HG02970 (cell line): ENCODE measurements around the gene DIDO1.

ENCODE experiments used
- ATAC-seq: cut with Tn5 transposase; IDR thresholded peaks from one replicate; pipeline ENCODE4 v1.9.1; 2021; ENCODE audit warnings: mild to moderate bottlenecking, moderate library complexity, moderate number of reproducible peaks; ENCODE audit not compliant: unreplicated experiment, low FRiP score

Gene DIDO1

DNA sequence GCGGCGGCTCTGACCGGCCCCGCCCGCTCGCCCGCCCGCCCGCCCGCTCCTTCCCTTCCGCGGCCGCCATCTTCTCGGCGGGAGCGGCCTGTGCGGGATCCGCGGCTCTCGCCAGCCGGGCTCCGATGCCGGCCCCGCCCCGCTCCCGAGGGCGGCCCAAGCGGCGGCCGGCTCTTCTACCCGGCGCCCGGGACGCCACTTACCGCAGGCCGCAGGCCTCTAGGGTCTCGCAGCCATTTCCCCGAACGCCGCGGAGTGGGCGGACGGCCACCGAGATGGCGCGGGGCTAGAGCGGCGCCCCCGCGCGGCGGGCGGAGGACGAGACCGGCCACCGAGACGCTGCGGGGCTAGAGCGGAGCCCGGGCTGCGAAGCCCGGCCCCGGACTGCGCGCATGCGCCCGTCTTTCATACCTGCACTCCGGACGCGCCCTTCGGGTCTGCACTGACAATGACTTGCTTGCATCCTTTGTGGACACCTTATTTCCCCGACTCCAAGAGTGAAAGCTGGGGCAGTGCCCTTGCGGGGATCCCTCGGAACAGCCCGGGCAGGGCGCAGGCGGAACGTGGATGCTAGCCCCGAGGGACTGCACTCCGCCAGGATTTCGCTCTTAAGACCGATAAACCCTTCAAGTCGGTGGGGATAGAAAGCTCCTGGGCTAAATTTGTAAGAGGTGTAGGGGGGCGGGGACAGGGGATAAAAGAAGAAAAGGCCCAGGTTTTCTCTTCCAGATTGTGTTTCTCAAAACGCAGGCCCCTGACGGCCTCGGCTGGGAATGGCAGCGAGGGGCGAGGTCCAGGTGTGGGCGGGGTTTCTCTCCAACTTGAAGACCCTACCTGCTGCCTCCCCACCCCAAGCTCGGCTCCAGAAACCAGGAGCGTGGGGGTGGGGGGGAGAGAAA is at the start of gene DIDO1:
DIDO1 (minus strand) TSS at position 277 of the 899 bp plus-strand sequence.
- ATAC-seq = peak; percentile 72

DNA sequence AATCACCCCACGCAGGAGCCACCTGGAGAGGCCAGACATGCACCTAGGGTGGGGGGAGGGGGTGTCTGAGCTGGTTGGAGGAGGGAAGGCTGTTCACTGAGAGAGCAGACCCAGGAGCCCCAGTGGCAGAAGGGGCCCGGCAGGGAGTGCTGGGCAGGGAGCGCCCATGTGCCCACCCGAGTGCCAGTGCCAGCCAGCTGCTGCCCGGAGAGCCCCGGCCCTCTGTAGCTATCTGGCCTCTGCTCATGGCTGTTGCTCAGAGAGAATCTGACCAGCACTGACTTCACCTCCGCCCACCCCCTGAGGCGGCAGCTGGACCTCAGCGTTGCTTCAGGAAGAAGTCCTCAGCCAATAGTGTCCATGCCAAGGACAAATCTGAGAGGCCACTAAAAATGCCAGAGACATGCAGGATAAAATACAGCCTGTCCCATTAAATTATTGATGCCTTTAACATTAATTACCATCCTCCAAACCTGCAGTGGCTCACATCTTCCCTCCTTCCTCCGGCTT is 49.0 kb upstream of the DIDO1 start:
- no peak for ATAC-seq

DNA sequence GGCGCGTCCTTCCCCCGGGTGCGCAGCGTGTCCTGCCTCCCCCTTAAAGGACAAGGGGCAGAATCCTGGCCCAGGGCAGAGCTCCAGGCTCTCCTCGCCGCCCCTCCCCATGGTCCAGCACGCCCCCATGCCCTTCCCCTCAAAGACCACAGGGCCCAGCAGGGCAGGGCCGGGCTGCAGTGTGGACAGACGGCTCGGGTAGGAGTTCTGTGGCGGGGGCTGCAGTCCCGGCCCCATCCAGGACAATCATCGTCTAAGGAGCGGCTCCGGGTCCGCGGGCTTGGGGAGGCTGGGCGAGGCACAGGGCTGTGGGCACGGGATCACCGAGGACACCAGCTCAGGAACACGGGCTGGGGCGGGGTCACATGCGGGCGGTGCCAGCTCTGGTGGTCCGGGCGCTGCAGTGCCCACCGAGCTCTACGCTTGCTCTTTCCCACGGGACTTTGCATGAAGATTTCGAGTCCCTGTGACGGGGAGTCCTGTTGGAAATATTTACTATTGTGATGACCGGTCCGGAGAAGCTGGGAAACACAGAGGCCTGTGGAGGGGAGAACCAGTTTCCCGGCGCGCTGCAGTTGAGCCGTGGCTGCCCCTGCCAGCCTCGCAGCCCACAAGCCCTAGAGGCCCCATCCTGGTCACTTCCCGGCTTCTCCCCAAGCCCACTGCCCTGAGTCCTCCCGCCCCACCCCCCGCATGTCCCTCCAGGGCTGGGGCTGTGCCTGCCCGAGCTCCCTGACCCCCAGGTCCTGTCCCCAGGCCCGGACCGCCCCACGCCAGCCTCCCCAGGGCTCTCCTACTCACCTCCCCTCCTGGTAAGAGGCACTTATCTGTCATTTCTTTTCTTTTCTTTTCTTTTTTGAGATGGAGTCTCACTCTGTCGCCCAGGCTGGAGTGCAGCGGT is 46.8 kb upstream of the DIDO1 start:
- no peak for ATAC-seq

DNA sequence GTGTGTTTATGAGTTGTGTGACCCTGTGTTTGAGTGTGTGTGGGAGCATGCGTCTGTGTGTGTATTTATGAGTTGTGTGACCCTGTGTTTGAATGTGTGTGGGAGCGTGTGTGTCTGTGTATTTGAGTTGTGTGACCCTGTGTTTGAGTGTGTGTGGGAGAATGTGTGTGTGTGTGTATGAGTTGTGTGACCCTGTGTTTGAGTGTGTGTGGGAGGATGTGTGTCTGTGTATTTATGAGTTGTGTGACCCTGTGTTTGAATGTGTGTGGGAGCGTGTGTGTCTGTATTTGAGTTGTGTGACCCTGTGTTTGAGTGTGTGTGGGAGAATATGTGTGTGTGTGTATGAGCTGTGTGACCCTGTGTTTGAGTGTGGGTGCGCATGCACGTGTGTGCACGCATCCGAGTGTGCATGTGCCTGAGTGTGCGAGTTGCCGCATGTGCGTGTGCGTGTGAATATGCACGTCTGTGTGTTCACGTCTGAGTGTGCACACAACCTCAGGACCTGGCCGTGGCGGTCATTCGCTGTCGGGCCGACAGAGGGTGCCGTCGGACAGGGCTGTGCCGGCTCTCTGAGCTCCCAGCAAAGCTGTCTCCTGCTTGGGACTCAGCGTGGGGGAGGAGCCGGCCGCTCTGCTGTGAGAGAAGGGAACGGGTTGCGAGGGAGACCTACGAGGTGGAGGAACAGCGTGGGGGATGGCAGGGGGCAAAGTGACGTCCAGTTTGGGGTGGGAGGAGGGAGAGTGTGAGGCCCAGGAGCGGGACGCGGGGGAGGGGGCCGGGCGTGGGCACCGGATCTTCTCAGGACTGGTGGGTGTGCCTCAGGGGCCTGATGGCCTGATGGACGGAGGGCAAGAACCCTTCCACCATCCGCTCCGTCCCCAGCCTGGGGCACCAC is 45.9 kb upstream of the DIDO1 start:
- ATAC-seq = no peak

DNA sequence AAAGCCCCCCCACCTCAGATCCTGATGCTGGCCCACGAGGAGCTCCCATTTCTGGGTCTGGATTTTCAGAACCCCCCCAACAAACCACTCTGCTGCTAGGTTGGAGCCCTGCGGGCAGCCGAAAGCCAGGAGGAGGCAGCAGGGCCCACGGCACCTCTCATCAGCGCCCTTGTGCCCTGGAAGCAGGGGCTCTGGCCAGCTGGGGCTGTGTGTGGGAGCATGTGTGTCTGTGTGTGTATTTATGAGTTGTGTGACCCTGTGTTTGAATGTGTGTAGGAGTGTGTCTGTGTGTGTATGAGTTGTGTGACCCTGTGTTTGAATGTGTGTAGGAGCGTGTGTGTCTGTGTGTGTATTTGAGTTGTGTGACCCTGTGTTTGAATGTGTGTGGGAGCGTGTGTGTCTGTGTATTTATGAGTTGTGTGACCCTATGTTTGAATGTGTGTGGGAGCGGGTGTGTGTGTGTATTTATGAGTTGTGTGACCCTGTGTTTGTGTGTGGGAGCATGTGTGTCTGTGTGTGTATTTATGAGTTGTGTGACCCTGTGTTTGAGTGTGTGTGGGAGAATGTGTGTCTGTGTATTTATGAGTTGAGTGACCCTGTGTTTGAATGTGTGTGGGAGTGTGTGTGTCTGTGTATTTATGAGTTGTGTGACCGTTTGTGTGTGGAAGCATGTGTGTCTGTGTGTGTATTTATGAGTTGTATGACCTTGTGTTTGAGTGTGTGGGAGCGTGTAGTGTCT is 45.1 kb upstream of the DIDO1 start:
- ATAC-seq = no peak

DNA sequence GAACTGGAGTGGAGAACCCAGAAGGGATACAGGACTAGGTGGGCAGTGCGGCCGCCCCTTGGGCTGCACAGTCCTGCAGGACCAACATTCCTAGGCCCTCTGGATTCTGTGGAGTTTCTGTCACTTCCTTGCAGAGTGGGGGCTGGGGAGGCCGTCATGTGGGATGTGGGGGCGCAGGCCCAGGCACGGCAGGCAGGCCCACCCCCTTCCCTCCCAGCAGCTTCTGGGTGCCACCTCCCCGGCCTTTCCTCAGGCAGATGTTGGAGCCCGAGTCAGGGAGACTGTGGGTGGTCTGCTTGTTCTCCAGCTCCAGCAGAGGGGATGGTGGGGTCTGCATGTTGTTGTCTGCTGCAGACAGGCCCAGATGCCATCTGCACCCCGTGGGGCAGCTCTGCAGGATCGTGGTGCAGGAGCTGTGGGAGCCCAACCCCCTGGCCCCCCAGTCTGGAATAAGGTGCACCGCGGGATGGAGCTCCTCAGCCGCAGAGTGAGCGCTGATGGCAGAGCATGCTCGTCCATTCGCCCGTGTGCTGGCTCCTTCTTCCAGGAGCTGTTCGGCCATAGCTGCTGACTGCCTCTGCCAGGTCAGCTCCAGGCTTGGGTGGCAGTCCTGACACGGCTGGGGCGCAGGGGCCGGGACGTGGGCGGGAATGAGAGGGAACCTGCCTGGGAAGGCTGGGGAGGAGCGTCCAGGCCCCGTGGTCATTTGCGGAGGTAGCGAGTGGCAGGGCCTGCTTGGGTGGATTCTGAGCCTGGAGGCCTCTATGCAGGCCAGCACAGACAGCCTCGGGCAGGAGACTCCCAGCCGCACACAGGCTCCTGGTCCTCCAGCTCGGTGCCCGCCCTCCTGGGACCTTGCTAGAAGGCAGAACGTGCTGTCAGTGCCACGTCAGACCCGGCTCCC is 44.3 kb upstream of the DIDO1 start:
- ATAC-seq = no peak

DNA sequence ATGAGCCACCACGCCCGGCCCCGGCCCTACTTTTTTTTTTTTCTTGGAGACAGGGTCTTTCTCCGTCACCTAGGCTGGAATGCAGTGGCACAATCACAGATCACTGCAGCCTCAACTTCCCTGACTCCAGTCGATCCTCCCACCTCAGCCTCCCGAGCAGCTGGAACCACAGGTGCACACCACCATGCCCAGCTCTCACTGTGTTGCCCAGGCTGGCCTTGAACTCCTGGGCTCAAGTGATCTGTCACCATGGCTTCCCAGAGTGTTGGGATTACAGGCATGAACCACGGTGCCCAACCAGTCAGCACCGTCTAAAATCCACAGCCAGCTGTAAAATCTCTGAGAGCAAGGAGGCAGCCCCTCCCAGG is 43.6 kb upstream of the DIDO1 start:
- no peak for ATAC-seq

DNA sequence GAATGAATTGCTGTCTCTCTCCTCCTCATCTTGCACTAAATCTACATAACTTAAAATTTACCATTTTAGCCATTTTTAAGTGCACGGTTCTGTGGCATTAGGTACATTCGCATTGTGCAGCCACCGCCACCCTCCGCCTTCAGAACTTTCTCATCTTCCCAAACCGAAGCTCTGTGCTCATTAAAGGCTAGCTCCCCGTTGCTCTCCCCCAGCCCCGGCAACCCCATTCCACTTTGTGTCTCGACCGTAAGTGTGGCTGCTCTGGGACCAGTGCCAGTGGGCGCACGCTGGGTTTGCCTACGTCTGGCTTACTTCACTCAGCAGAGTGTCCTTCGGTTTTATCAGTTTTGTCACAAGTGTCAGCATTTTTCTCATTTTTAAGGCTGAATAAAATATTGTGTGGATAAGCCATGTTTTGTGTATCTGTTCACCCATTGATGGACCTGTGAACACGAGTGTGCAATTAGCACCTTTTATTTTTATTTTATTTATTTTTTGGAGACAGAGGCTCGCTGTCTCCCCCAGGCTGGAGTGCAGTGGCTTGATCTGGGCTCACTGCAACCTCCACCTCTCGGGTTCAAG is 43.0 kb upstream of the DIDO1 start:
- no peak for ATAC-seq

DNA sequence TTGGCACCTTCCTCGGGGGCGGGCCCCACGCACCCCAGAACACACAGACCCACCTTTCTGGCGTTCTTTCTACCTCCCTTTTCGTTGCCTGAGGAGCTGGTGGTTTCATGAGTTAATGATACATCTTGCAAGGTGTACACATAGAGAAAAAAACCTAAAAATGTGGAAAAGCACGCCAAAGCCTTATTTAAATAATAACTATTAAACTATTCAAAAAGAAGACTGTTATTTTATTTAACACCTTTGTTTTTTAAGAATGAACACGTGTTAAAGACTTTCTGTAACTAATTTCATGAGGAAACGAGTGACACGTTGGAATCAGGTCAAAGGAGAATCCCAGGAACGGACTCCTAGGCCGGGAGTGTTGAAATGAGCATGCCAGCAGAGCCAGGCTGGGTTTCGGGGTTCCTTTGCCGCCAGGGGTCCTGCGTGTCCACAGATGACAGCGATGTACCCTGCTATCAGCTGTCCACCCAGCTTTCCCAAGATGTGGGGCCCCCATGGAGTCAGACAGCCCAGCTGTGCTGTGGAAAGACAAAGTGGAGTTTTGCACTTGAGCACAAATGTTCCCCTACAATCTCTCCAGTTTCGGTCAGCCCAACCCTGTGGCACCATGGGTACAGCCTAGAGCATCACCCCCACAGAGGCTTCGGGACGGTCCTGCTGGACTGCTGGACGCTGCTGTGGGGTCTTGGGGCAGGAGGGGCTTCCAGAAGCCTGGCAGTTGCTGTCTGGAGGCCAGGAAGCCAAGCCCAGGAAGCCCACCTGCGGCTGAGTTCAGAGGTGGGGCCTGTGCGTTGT is 42.3 kb upstream of the DIDO1 start:
- no peak for ATAC-seq

DNA sequence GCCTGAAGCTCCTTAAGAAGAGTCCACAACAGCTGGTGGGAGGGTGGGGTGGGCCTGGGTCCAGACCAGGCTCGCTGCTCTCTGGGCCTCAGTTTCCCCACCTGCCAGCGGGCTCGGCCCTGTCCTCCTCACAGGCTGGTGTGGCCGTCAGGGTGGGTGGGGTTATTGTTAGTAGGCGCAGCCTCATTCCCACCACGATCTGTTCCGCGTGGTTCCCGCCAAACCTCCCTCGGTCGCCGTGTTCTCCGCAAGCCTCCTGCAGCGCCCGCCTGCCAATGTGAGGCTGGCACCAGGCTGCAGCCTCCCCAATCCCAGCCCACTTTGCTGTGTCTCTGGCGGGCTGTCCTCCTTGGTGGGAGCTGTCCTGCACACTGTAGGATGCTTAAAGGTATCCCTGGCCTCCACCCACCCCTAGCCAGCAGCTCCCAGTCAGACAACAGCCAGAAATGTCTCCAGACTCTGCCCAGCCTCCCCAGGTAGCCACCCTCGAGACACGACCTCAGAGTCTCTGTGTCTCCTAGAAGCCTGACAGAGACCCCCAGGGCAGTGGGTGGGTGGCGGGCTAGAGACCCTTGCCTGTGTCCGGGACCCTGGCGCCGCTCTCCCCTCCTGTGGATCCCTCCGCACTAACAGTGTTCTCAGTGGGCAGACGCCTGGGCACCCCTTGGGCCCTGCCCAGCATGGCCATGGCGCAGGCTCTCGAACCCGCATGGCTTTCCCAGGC is 41.5 kb upstream of the DIDO1 start:
- no peak for ATAC-seq

DNA sequence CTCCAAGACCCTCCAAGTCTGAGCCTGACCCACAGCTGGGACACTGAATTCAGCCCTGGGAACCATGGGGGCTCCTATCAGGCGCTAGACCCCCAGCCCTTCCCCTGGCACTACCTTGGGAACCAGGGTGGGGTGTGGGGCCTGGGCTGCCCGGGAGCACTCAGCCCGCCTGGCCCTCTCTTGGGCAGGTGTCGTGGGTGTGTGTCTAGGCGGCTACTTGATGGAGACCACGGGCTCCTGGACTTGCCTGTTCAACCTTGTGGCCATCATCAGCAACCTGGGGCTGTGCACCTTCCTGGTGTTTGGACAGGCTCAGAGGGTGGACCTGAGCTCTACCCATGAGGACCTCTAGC is 40.8 kb upstream of the DIDO1 start:
- ATAC-seq = no peak

DNA sequence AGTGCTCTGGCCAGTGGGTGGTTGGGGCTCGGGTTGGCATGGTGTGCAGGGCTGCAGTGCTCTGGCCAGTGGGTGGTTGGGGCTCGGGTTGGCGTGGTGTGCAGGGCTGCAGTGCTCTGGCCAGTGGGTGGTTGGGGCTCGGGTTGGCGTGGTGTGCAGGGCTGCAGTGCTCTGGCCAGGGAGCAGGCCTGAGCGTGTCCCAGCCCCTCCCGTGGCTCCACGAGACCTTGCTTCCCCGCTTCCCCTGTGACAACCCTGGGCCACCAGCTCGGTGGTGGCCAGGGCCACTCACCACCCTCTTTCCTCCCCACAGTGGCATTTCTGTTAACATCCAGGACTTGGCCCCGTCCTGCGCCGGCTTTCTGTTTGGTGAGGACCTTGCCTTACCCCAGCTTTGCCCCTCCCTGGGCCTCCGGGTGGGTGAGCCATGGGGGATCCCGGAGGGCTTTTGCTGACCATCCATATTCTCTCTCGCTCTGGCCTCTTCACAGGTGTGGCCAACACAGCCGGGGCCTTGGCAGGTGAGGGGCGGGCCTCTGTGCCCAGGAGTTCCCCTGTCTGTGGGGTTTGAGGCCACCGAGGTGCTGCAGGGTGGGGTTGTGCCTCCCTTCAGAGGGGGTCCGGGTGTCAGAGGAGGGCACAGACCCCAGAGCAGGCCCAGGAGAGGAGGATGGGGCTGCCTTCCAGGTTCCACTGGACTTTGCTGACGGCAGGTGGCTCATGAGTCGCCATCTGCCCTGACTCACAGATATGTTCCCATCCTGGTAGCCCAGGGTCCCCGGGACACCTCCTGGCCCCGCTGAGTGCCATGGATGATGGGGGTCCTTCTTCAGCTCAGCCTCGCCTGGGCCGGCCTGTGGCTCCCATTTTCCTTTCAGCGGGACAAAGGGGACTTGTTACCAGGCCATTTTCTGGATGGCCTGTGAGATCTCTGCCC is 40.2 kb upstream of the DIDO1 start:
- ATAC-seq = no peak

DNA sequence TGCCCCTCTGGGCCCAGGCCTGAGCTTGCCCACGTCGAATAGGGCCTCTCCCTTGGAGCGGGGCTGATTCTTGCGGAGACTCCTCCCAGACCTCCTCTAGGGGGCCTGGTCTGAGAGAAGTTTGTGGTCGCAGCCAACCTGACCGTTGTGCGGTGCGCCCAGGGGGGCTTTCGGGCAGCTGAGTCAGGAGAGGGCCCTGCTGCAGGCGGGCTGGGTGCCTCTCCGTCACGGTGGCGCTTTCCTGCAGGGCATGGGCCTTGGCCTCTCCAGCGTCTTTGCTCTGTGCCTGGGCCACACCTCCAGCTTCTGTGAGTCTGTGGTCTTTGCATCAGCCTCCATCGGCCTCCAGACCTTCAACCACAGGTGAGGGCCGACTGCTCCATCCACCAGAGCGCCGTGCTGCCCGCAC is 39.1 kb upstream of the DIDO1 start:
- no peak for ATAC-seq

DNA sequence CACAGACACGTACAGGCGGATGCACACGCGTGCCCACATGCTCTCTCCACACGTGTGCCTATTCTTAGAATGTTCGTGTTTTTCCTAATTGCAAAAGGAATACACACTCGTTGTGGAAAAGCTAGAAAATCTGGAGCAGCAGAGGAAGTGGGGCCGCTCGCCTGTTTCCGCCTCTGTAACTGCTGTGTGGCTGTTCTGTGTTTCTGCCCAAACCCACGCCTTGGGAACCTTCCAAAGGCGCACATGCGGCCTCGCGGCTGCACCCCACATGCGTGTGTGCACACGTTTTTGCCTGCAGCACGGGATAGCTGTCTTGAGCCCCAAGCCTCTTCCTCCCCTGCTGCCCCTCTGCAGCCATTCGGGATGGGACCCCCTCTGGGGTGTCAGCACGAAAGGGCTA is 38.4 kb upstream of the DIDO1 start:
- no peak for ATAC-seq

DNA sequence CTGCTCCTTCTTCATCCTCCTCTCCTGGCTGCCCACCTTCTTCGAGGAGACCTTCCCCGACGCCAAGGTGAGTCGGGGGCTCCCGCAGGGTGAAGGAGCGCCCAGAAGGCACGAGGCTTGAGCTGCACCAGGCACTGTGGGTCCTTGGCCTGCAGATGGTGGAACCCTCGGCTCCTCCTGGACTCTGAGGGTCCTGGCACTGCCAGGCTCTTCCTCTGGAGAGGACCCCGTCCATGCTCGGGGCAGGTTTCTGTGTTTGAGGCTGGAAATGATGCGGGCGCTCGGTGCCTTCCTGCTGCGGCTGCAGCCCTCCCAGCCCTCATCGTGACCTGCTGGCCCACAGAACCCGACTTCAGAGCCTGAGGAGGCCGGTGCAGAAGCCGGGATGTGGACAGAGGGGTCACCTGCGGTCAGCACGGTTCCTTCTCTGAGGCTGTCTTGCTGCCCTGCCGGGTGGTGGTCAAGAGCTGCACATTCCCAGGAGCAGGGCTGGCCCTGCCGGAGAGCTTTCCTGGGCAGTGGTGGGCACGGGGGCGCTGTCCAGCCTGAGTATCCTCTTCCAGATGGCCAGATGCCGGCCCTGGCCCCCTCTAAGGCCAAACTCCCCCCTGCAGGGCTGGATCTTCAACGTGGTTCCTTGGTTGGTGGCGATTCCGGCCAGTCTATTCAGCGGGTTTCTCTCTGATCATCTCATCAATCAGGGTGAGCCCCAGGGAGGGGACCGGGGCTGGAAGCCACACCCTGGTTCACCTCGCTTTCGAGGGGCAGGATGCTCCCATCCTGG is 37.5 kb upstream of the DIDO1 start:
- no peak for ATAC-seq
